ENCODE results near the gene ZDHHC14.

GRCh38 chr6:157524735-157525134 lies 143.7 kb downstream of the ZDHHC14 start:
- TF ChIP-seq, protein P1, sequence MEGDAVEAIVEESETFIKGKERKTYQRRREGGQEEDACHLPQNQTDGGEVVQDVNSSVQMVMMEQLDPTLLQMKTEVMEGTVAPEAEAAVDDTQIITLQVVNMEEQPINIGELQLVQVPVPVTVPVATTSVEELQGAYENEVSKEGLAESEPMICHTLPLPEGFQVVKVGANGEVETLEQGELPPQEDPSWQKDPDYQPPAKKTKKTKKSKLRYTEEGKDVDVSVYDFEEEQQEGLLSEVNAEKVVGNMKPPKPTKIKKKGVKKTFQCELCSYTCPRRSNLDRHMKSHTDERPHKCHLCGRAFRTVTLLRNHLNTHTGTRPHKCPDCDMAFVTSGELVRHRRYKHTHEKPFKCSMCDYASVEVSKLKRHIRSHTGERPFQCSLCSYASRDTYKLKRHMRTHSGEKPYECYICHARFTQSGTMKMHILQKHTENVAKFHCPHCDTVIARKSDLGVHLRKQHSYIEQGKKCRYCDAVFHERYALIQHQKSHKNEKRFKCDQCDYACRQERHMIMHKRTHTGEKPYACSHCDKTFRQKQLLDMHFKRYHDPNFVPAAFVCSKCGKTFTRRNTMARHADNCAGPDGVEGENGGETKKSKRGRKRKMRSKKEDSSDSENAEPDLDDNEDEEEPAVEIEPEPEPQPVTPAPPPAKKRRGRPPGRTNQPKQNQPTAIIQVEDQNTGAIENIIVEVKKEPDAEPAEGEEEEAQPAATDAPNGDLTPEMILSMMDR (IDR thresholded peaks at IDR 0.05): no peak
- no peak for TF ChIP-seq POLR2A (IDR thresholded peaks at IDR 0.05)
- TF ChIP-seq EP300 (IDR thresholded peaks at IDR 0.05): no peak
